CD8-positive, alpha-beta memory T cell (primary cell): ENCODE results near the gene ZNF267. TPM values are rescaled to one million over a fixed set of nuclear protein-coding genes. Genes with fewer than 3 reads are reported as not detected.

ENCODE experiments used
- CTCF ChIA-PET: fragments of 350-600 bp; sonication (Branson Sonifier 250); formaldehyde crosslinking; loops from one replicate; lab custom pipeline; 2021; ENCODE audit warnings: antibody characterized with exemption; lab: Charles Lee
- POLR2A ChIA-PET: fragments of 350-600 bp; sonication (Branson Sonifier 250); formaldehyde crosslinking; loops from one replicate; lab custom pipeline; 2021; ENCODE audit warnings: antibody characterized with exemption; lab: Charles Lee
- DNase-seq, 5 donors: peaks; one replicate each; pipeline versions ENCODE4 v3.0.0 to v3.0.0-alpha.2; 2020 to 2022; ENCODE audit warnings: mixed read lengths in 1 of 5
- H3K27ac ChIP-seq: one replicate; pipeline ENCODE4 v1.7.0; 2013; ENCODE audit warnings: low read depth, mild to moderate bottlenecking, low read length, moderate library complexity
- H3K27me3 ChIP-seq: 2 replicates; pipeline ENCODE4 v1.7.0; 2013; ENCODE audit warnings: low read length, mild to moderate bottlenecking; ENCODE audit not compliant: insufficient read depth, poor library complexity, severe bottlenecking
- H3K36me3 ChIP-seq: 2 replicates; pipeline ENCODE4 v1.7.0; 2013; ENCODE audit warnings: mild to moderate bottlenecking, low read length, moderate library complexity; ENCODE audit not compliant: insufficient read depth
- H3K4me1 ChIP-seq: 2 replicates; pipeline ENCODE4 v1.7.0; 2013; ENCODE audit warnings: mild to moderate bottlenecking, low read length, moderate library complexity; ENCODE audit not compliant: insufficient read depth
- H3K4me3 ChIP-seq: 2 replicates; pipeline ENCODE4 v1.7.0; 2013; ENCODE audit warnings: mild to moderate bottlenecking, low read length
- H3K9me3 ChIP-seq: 2 replicates; pipeline ENCODE4 v1.7.0; 2013; ENCODE audit warnings: mild to moderate bottlenecking, low read length
- H3K27ac Mint-ChIP-seq, 8 donors: one replicate each; pipeline ENCODE4 v1.8.0; 2020 to 2021; ENCODE audit warnings: mixed read lengths in 8 of 8, mild to moderate bottlenecking in 6 of 8, inconsistent platforms in 3 of 8, moderate library complexity in 3 of 8
- H3K27me3 Mint-ChIP-seq, 2 donors: one replicate each; pipeline ENCODE4 v1.8.0; 2020 to 2021; ENCODE audit warnings: mixed read lengths in 2 of 2, mild to moderate bottlenecking in 1 of 2, moderate library complexity in 1 of 2
- H3K36me3 Mint-ChIP-seq, 3 donors: one replicate each; pipeline ENCODE4 v1.8.0; 2020 to 2021; ENCODE audit warnings: mixed read lengths in 3 of 3, inconsistent platforms in 1 of 3, mild to moderate bottlenecking in 1 of 3
- H3K4me1 Mint-ChIP-seq, 3 donors: one replicate each; pipeline ENCODE4 v1.8.0; 2020 to 2021; ENCODE audit warnings: mixed read lengths in 3 of 3, inconsistent platforms in 1 of 3, mild to moderate bottlenecking in 1 of 3
- H3K4me3 Mint-ChIP-seq, 7 donors: one replicate each; pipeline ENCODE4 v1.8.0; 2020 to 2021; ENCODE audit warnings: mixed read lengths in 7 of 7, mild to moderate bottlenecking in 6 of 7, moderate library complexity in 4 of 7, inconsistent platforms in 2 of 7
- H3K9me3 Mint-ChIP-seq, 5 donors: one replicate each; pipeline ENCODE4 v1.8.0; 2020 to 2022; ENCODE audit warnings: mixed read lengths in 5 of 5, mild to moderate bottlenecking in 3 of 5, moderate library complexity in 2 of 5, inconsistent platforms in 1 of 5
- polyA plus RNA-seq: library from polyadenylated mRNA; unstranded; fragments of 300-500 nt; fragmentation: Illumina TruSeq; gene quantifications from one replicate; pipeline ENCODE4 v1.2.3, GENCODE V29; 2021
- total RNA-seq, 2 experiments: library from RNA; stranded (reverse); gene quantifications; one replicate each; pipeline ENCODE4 v1.2.3, GENCODE V29; 2021

The ZNF267 gene
- total and polyA plus RNA-seq, 3 experiments from 2014 or later, result 15.5 to 89.7 (median 89.0) TPM

- ChIA-PET CTCF (no interaction called here), POLR2A (interaction anchor here (0.6 kb wide), 1 partner anchor 11 kb away, joined by 6 read pairs; the partner anchor contains the start of gene ZNF267)
- Histone ChIP-seq H3K4me3 (no peak overlapping the region), H3K4me1 (peaks cover 20% of the 10 kb centered on the region), H3K27ac (no peak overlapping the region), H3K36me3 (no peaks in the 10 kb centered on the region), H3K9me3 (no peaks in the 10 kb centered on the region), H3K27me3 (no peaks in the 10 kb centered on the region)
- Mint-ChIP-seq H3K36me3 (no peaks in the 10 kb centered on the region), H3K9me3 (no peaks in the 10 kb centered on the region), H3K4me1 (peaks cover 19 to 29% (median 27%) of the 10 kb centered on the region in 3 donors), H3K27ac (peak overlapping the region in 3 of 8 donors; percentile 29 to 79 (median 61)), H3K27me3 (no peaks in the 10 kb centered on the region), H3K4me3 (no peak overlapping the region)
- no peak for DNase-seq
Observed at GRCh38 chr16:31862761-31863160, 10.8 kb upstream of the ZNF267 start.

DNA sequence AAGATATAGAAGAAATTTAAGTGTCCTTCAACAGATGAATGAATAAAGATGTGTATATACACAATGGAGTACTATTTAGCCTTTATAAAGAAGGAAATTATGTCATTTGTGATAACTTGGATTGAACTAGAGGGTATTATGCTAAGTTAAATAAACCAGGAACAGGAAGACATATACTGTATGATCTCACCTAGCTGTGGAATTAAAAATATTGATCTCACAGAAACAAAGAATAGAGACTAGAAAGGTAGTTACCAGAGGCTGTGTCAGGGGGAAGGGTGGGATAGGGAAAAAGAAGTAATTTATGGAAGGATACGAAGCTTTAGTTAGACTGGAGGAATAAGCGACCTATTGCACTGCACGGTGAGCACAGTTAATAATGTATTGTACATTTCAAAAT is 5.4 kb upstream of the ZNF267 start:
- Histone ChIP-seq H3K4me1 (peaks cover 33% of the 10 kb centered on the region), H3K9me3 (no peaks in the 10 kb centered on the region), H3K4me3 (no peak overlapping the region), H3K36me3 (no peaks in the 10 kb centered on the region), H3K27ac (no peak overlapping the region), H3K27me3 (no peaks in the 10 kb centered on the region)
- DNase-seq, result no peak
- no peaks in the 10 kb centered on the region for H3K27me3 Mint-ChIP-seq
- H3K4me1 Mint-ChIP-seq, result peaks cover 43 to 53% (median 52%) of the 10 kb centered on the region in 3 donors
- H3K36me3 Mint-ChIP-seq, result no peaks in the 10 kb centered on the region
- no peaks in the 10 kb centered on the region for H3K9me3 Mint-ChIP-seq
- peak overlapping the region in 6 of 8 donors; percentile 44 to 85 (median 54) for H3K27ac Mint-ChIP-seq
- ChIA-PET CTCF (interaction anchor here (0.8 to 4.9 kb wide), 18 partner anchors 9 to 883 kb away, joined by 3 to 44 read pairs (median 4); partner anchors contain the start of genes ARMC5 and RUSF1), POLR2A (interaction anchor here (1.7 kb wide), 1 partner anchor 360 kb away, joined by 5 read pairs; the partner anchor contains the start of gene RUSF1)
- peak overlapping the region in 2 of 7 donors; percentile 6 to 19 for H3K4me3 Mint-ChIP-seq

DNA sequence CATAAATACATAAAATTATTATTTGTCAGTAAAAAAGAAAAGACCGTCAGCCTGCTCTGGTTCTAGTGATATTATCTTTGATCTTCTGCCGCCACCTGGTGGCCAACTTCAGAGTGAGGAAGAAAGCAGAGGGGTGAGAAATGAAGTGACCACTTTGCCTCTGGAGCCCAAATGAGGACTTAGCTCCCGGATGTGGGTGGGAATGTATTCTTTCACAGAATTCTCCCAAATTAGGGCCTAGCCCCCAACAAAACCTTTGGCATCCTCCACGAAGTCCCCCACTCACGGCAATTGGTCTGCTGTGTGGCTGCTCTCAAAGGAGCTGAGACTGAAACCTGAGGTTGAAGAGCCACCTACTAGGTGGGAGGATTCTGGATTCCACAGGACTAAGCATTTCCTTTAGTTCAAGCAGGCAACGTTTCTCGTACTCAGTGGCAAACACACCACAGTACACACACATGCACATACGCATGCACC is 4.9 kb upstream of the ZNF267 start:
- Histone ChIP-seq H3K27ac (no peak overlapping the region), H3K9me3 (no peaks in the 10 kb centered on the region), H3K27me3 (no peaks in the 10 kb centered on the region), H3K4me3 (peak overlapping the region; percentile 32), H3K36me3 (no peaks in the 10 kb centered on the region), H3K4me1 (peaks cover 36% of the 10 kb centered on the region)
- peaks cover 0 to 3% (median 0%) of the 10 kb centered on the region in 3 donors for H3K36me3 Mint-ChIP-seq
- H3K9me3 Mint-ChIP-seq, result no peaks in the 10 kb centered on the region
- no peaks in the 10 kb centered on the region for H3K27me3 Mint-ChIP-seq
- peak overlapping the region; percentile 55 to 82 (median 68) for H3K4me3 Mint-ChIP-seq
- POLR2A ChIA-PET, result interaction anchor here (1.3 to 1.7 kb wide), 2 partner anchors 11 to 360 kb away, joined by 3 to 5 read pairs; partner anchors contain the start of gene RUSF1
- H3K27ac Mint-ChIP-seq, result peak overlapping the region; percentile 57 to 97 (median 86)
- H3K4me1 Mint-ChIP-seq, result peaks cover 45 to 56% (median 55%) of the 10 kb centered on the region in 3 donors
- DNase-seq, result peak; percentile 67 to 82 (median 75)
- CTCF ChIA-PET, result interaction anchor here (0.7 to 4.9 kb wide), 23 partner anchors 9 to 1024 kb away, joined by 3 to 44 read pairs (median 4); partner anchors contain the start of genes ARMC5, FUS and RUSF1

DNA sequence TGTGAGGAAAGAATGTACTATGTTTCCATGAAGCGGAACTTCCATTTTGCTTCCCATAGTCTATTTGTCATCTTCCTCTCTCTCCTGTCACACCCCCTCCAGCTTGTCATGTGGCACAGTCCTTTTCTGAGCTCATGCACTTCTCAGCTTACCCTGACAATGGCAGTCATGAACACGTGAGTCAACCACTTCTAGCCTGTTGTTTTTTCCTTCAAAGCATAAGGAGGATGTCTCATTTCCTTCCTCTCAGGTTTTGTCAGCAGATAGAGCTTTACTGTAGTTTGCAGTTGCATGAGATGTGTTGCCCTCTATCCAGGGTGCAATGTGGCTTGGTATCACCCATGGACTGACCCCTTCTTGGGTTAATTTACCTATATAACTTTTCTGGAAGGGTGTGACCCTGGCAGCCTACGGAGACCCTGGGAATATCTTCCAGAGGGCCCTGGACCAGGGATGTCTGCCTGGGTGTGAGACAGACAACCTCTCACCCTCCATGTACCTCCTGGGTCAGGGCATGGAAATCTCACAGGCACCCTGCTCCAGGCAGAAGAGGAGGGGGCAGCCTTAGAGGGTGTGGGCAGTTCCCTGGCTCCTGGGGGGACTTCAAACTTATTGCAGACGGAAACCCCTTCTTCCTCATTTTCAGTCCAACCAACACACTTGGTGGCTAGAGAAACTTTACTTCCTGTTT is 4.0 kb upstream of the ZNF267 start:
- H3K27ac ChIP-seq, result peak overlapping the region; percentile 40
- Mint-ChIP-seq H3K4me3 (peak overlapping the region; percentile 10 to 75 (median 63)), H3K27ac (peak overlapping the region; percentile 40 to 97 (median 83)), H3K27me3 (no peaks in the 10 kb centered on the region), H3K9me3 (no peaks in the 10 kb centered on the region), H3K36me3 (peaks cover 0 to 10% (median 0%) of the 10 kb centered on the region in 3 donors), H3K4me1 (peaks cover 49 to 59% (median 57%) of the 10 kb centered on the region in 3 donors)
- H3K27me3 ChIP-seq, result no peaks in the 10 kb centered on the region
- no peaks in the 10 kb centered on the region for H3K36me3 ChIP-seq
- POLR2A ChIA-PET, result interaction anchor here (0.6 to 1.7 kb wide), 4 partner anchors 10 to 412 kb away, joined by 3 to 9 read pairs (median 4); partner anchors contain the start of gene RUSF1
- no peaks in the 10 kb centered on the region for H3K9me3 ChIP-seq
- CTCF ChIA-PET, result interaction anchor here (0.6 to 4.9 kb wide), 19 partner anchors 8 to 1025 kb away, joined by 3 to 44 read pairs (median 5); partner anchors contain the start of genes ARMC5, FUS and RUSF1
- peak; percentile 52 to 88 (median 85) for DNase-seq
- peaks cover 36% of the 10 kb centered on the region for H3K4me1 ChIP-seq
- H3K4me3 ChIP-seq, result peak overlapping the region; percentile 42

GRCh38 chr16:31870809-31871208 is 2.8 kb upstream of the ZNF267 start:
- peak overlapping the region; percentile 29 to 87 (median 68) for H3K27ac Mint-ChIP-seq

DNA sequence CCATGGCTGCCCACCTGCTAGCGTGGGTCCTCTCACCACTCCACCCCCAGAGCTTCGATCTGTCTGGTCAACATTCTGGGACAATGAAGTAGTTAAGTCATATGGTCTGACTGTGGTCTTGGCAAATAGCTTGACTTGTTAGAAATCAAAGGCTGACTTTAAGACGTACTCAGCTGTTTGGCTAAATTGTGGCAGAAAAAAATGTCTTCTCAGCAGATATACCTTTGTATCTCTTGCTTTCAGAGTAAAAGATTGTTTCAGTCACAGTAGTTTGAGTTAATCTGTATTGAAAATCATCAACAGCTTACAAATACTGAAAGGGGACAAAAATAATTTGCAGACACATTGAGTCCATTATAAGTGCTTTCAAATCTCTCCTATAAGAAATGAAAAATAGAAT is 2.1 kb upstream of the ZNF267 start:
- Mint-ChIP-seq H3K36me3 (peaks cover 0 to 25% (median 0%) of the 10 kb centered on the region in 3 donors), H3K9me3 (no peaks in the 10 kb centered on the region), H3K4me3 (peak overlapping the region in 3 of 7 donors; percentile 7 to 16 (median 12)), H3K4me1 (peaks cover 65 to 78% (median 72%) of the 10 kb centered on the region in 3 donors), H3K27me3 (no peaks in the 10 kb centered on the region), H3K27ac (peak overlapping the region in 7 of 8 donors; percentile 21 to 77 (median 42))
- peaks cover 54% of the 10 kb centered on the region for H3K4me1 ChIP-seq
- no peaks in the 10 kb centered on the region for H3K36me3 ChIP-seq
- POLR2A ChIA-PET, result no interaction called here
- no peaks in the 10 kb centered on the region for H3K9me3 ChIP-seq
- H3K4me3 ChIP-seq, result no peak overlapping the region
- no peaks in the 10 kb centered on the region for H3K27me3 ChIP-seq
- H3K27ac ChIP-seq, result no peak overlapping the region
- DNase-seq, result no peak
- CTCF ChIA-PET, result no interaction called here

More at GRCh38 chr16:31870809-31871208, 2.8 kb upstream of the ZNF267 start:
- no peaks in the 10 kb centered on the region for H3K27me3 ChIP-seq
- POLR2A ChIA-PET, result no interaction called here
- Mint-ChIP-seq H3K9me3 (no peaks in the 10 kb centered on the region), H3K4me1 (peaks cover 58 to 71% (median 65%) of the 10 kb centered on the region in 3 donors), H3K36me3 (peaks cover 0 to 21% (median 0%) of the 10 kb centered on the region in 3 donors), H3K27me3 (no peaks in the 10 kb centered on the region), H3K4me3 (peak overlapping the region in 5 of 7 donors; percentile 16 to 52 (median 34))
- no peak overlapping the region for H3K4me3 ChIP-seq
- H3K9me3 ChIP-seq, result no peaks in the 10 kb centered on the region
- no peak for DNase-seq
- no peaks in the 10 kb centered on the region for H3K36me3 ChIP-seq
- CTCF ChIA-PET, result interaction anchor here (4.9 kb wide), 1 partner anchor 11 kb away, joined by 44 read pairs; no protein-coding TSS in a partner anchor
- H3K27ac ChIP-seq, result no peak overlapping the region
- H3K4me1 ChIP-seq, result peaks cover 47% of the 10 kb centered on the region

- peaks cover 0 to 27% (median 0%) of the 10 kb centered on the region in 3 donors for H3K36me3 Mint-ChIP-seq
- no peak overlapping the region for H3K4me3 ChIP-seq
- H3K27me3 ChIP-seq, result no peaks in the 10 kb centered on the region
- peak overlapping the region in 3 of 7 donors; percentile 3 to 72 (median 25) for H3K4me3 Mint-ChIP-seq
- ChIA-PET CTCF (interaction anchor here (0.8 to 1.7 kb wide), 2 partner anchors 10 to 12 kb away, joined by 3 to 6 read pairs; no protein-coding TSS in a partner anchor), POLR2A (interaction anchor here (1.4 kb wide), 1 partner anchor 159 kb away, joined by 8 read pairs; a partner anchor contains a TSS)
- H3K9me3 ChIP-seq, result no peaks in the 10 kb centered on the region
- no peaks in the 10 kb centered on the region for H3K9me3 Mint-ChIP-seq
- H3K27me3 Mint-ChIP-seq, result no peaks in the 10 kb centered on the region
- DNase-seq, result no peak
- H3K36me3 ChIP-seq, result no peaks in the 10 kb centered on the region
- H3K27ac ChIP-seq, result no peak overlapping the region
- H3K4me1 ChIP-seq, result peaks cover 61% of the 10 kb centered on the region
- peak overlapping the region in 6 of 8 donors; percentile 47 to 99 (median 72) for H3K27ac Mint-ChIP-seq
- H3K4me1 Mint-ChIP-seq, result peaks cover 72 to 85% (median 79%) of the 10 kb centered on the region in 3 donors
Observed at GRCh38 chr16:31872201-31872600, 1.4 kb upstream of the ZNF267 start.
